CD4-positive, alpha-beta T cell (primary cell): ENCODE data around the gene UHMK1. TPM values are rescaled to one million over a fixed set of nuclear protein-coding genes. Genes with fewer than 3 reads are reported as not detected.

Experiments
- ATAC-seq: fragments of 200-7000 bp; cut with Tn5 transposase; one replicate; pipeline ENCODE4 v1.10.0; 2022; ENCODE audit warnings: mild to moderate bottlenecking; ENCODE audit not compliant: poor library complexity
- CTCF ChIA-PET: fragments of 350-600 bp; sonication (Branson Sonifier 250); formaldehyde crosslinking; loops from one replicate; lab custom pipeline; 2021; ENCODE audit warnings: antibody characterized with exemption, inconsistent platforms; lab: Charles Lee
- POLR2A ChIA-PET: fragments of 350-600 bp; sonication (Branson Sonifier 250); formaldehyde crosslinking; loops from one replicate; lab custom pipeline; 2021; ENCODE audit warnings: antibody characterized with exemption, inconsistent platforms; lab: Charles Lee
- DNase-seq, 14 experiments: peaks; one replicate each; pipeline ENCODE4 v3.0.0-alpha.2; 2013 to 2020; ENCODE audit warnings: mixed read lengths in 2 of 14
- H3K27ac ChIP-seq, 2 donors: one replicate each; pipeline versions ENCODE4 v1.5.1 to v1.7.0; 2013; ENCODE audit warnings: low read length in 2 of 2, low read depth in 1 of 2, mild to moderate bottlenecking in 1 of 2
- H3K27me3 ChIP-seq, 2 experiments: 1 replicate in 1 of 2; 2 replicates in 1 of 2; pipeline versions ENCODE4 v1.6.1 to v1.7.0; 2013; ENCODE audit warnings: low read length in 2 of 2, control low read depth in 1 of 2, mild to moderate bottlenecking in 1 of 2, moderate library complexity in 1 of 2; ENCODE audit not compliant: insufficient read depth in 2 of 2, control insufficient read depth in 1 of 2
- H3K36me3 ChIP-seq: one replicate; pipeline ENCODE4 v1.6.1; 2013; ENCODE audit warnings: low read length, control low read depth; ENCODE audit not compliant: insufficient read depth
- H3K4me1 ChIP-seq: one replicate; pipeline ENCODE4 v1.6.1; 2013; ENCODE audit warnings: low read length, control low read depth; ENCODE audit not compliant: insufficient read depth
- H3K4me3 ChIP-seq: one replicate; pipeline ENCODE4 v1.5.1; 2013; ENCODE audit warnings: mild to moderate bottlenecking, low read length, moderate library complexity
- H3K9me3 ChIP-seq, 2 experiments: 1 replicate in 1 of 2; 2 replicates in 1 of 2; pipeline versions ENCODE4 v1.6.1 to v1.7.0; 2013; ENCODE audit warnings: low read length in 2 of 2, mild to moderate bottlenecking in 2 of 2, control low read depth in 1 of 2, moderate library complexity in 1 of 2; ENCODE audit not compliant: control insufficient read depth in 1 of 2, insufficient read depth in 1 of 2
- H3K27ac Mint-ChIP-seq: one replicate; pipeline ENCODE4 v1.8.0; 2020; ENCODE audit warnings: mixed read lengths
- H3K27me3 Mint-ChIP-seq: one replicate; pipeline ENCODE4 v1.8.0; 2021; ENCODE audit warnings: mixed read lengths
- H3K36me3 Mint-ChIP-seq: one replicate; pipeline ENCODE4 v1.8.0; 2021; ENCODE audit warnings: low read depth, mixed read lengths
- H3K4me1 Mint-ChIP-seq: one replicate; pipeline ENCODE4 v1.8.0; 2021; ENCODE audit warnings: low read depth, mixed read lengths
- H3K4me3 Mint-ChIP-seq: one replicate; pipeline ENCODE4 v1.8.0; 2020; ENCODE audit warnings: mild to moderate bottlenecking, mixed read lengths
- H3K9me3 Mint-ChIP-seq: one replicate; pipeline ENCODE4 v1.8.0; 2020; ENCODE audit warnings: mixed read lengths
- CTCF ChIP-seq: fragments of 200-600 bp; IDR thresholded peaks from one replicate; pipeline ENCODE4 v1.8.0; 2022; ENCODE audit warnings: antibody characterized with exemption, mild to moderate bottlenecking
- intact Hi-C, 2 experiments: fragments of 100-400 bp; cut with DNase I in 1 of 2; cut with micrococcal nuclease in 1 of 2; formaldehyde crosslinking; loops; one replicate each; pipeline versions ENCODE4 v1.15.1 to v1.9.0; 2023 to 2025; cut with DNase I, micrococcal nuclease
- total RNA-seq, 174 experiments: library from RNA in 2 of 174; stranded (reverse) in 2 of 174; gene quantifications; one replicate each; pipeline ENCODE4 v1.2.3 and lab custom pipeline; 2021 to 2026

UHMK1 gene
- total RNA-seq, 2 experiments from 2014 or later: 47.3 to 47.6 TPM

GRCh38 chr1:162560303-162561036 is 62.9 kb downstream of the UHMK1 start:
- Histone ChIP-seq H3K4me3 (peak overlapping the region; percentile 70), H3K4me1 (peaks cover 15% of the 10 kb centered on the region), H3K36me3 (no peaks in the 10 kb centered on the region), H3K27ac (peak overlapping the region; percentile 85 to 88), H3K9me3 (no peaks in the 10 kb centered on the region), H3K27me3 (no peaks in the 10 kb centered on the region)
- POLR2A ChIA-PET: interaction anchor here (0.6 kb wide), 1 partner anchor 78 kb away, joined by 3 read pairs; no protein-coding TSS in a partner anchor
- CTCF ChIA-PET: no interaction called here
- Mint-ChIP-seq H3K36me3 (peaks cover 9% of the 10 kb centered on the region), H3K27me3 (no peaks in the 10 kb centered on the region), H3K4me3 (peak overlapping the region; percentile 97), H3K9me3 (peaks cover 2% of the 10 kb centered on the region), H3K27ac (peak overlapping the region; percentile 100), H3K4me1 (peaks cover 47% of the 10 kb centered on the region)
- TF ChIP-seq CTCF: no peak
- intact Hi-C loops: loop anchor here (1.0 to 10.0 kb wide), 6 partner anchors 62 to 796 kb away; partner anchors contain the start of genes ATF6 (in 1 of the 2), NUF2 (in 1 of the 2) and UHMK1 (in 1 of the 2)
- DNase-seq (peak in 2 of 14 experiments; percentile 4 to 5), ATAC-seq (no peak)

- Histone ChIP-seq H3K9me3 (no peaks in the 10 kb centered on the region), H3K27me3 (no peaks in the 10 kb centered on the region), H3K4me1 (peaks cover 15% of the 10 kb centered on the region), H3K36me3 (no peaks in the 10 kb centered on the region), H3K4me3 (peak overlapping the region; percentile 70), H3K27ac (peak overlapping the region; percentile 85 to 88)
- H3K27ac Mint-ChIP-seq: peak overlapping the region; percentile 100
- no peak for TF ChIP-seq CTCF
- H3K27me3 Mint-ChIP-seq: no peaks in the 10 kb centered on the region
- ChIA-PET CTCF (no interaction called here), POLR2A (interaction anchor here (0.6 to 1.0 kb wide), 2 partner anchors 78 to 760 kb away, joined by 3 read pairs; partner anchors contain the start of gene NUF2)
- H3K36me3 Mint-ChIP-seq: peaks cover 9% of the 10 kb centered on the region
- intact Hi-C loops: loop anchor here (1.0 to 10.0 kb wide), 5 partner anchors 64 to 796 kb away; partner anchors contain the start of genes ATF6 (in 1 of the 2), NUF2 (in 1 of the 2) and UHMK1 (in 1 of the 2)
- ATAC-seq (peak; percentile 93), DNase-seq (peak; percentile 94 to 99 (median 98))
- peaks cover 54% of the 10 kb centered on the region for H3K4me1 Mint-ChIP-seq
- H3K9me3 Mint-ChIP-seq: peaks cover 2% of the 10 kb centered on the region
- peak overlapping the region; percentile 97 for H3K4me3 Mint-ChIP-seq
These were observed 63.5 kb downstream of the UHMK1 start for GRCh38 chr1:162561037-162561615.

- CTCF ChIA-PET: no interaction called here
- peaks cover 15% of the 10 kb centered on the region for H3K4me1 ChIP-seq
- H3K27me3 Mint-ChIP-seq: no peaks in the 10 kb centered on the region
- H3K36me3 ChIP-seq: peaks cover under 1% of the 10 kb centered on the region
- TF ChIP-seq CTCF: no peak
- H3K4me3 Mint-ChIP-seq: peak within 1 kb of the TSS; percentile 97
- H3K36me3 Mint-ChIP-seq: peaks cover 15% of the 10 kb centered on the region
- peak within 1 kb of the TSS; percentile 100 for H3K27ac Mint-ChIP-seq
- ATAC-seq: peak; percentile 33
- peaks cover 54% of the 10 kb centered on the region for H3K4me1 Mint-ChIP-seq
- intact Hi-C loops: loop anchor here (1.0 to 10.0 kb wide), 5 partner anchors 65 to 797 kb away; partner anchors contain the start of genes ATF6 (in 1 of the 2), NUF2 (in 1 of the 2) and UHMK1 (in 1 of the 2)
- peaks cover 2% of the 10 kb centered on the region for H3K9me3 Mint-ChIP-seq
- no peaks in the 10 kb centered on the region for H3K27me3 ChIP-seq
- H3K27ac ChIP-seq: peak within 1 kb of the TSS; percentile 85 to 88
- peak in 3 of 14 experiments; percentile 4 to 47 (median 35) for DNase-seq
- H3K4me3 ChIP-seq: peak within 1 kb of the TSS; percentile 70
- POLR2A ChIA-PET: interaction anchor here (0.6 to 1.0 kb wide), 2 partner anchors 16 to 760 kb away, joined by 3 read pairs; partner anchors contain the start of gene NUF2
- H3K9me3 ChIP-seq: no peaks in the 10 kb centered on the region
These were observed 64.2 kb downstream of the UHMK1 start, which contains the start of gene UAP1 for GRCh38 chr1:162561616-162562469. Gene UAP1 (plus strand): TSS chr1:162561722. CDS start chr1:162566069, 4,347 bp downstream.
